ENCODE results near the gene SESN2.

Gene SESN2

GRCh38 chr1:28249013-28249865 lies 10.1 kb upstream of the SESN2 start:
- DNase-seq (ENCODE audit: low read depth) = no peak

- DNase-seq (ENCODE audit: low read depth) = no peak
Observed at GRCh38 chr1:28249866-28250295, 9.4 kb upstream of the SESN2 start.

DNA sequence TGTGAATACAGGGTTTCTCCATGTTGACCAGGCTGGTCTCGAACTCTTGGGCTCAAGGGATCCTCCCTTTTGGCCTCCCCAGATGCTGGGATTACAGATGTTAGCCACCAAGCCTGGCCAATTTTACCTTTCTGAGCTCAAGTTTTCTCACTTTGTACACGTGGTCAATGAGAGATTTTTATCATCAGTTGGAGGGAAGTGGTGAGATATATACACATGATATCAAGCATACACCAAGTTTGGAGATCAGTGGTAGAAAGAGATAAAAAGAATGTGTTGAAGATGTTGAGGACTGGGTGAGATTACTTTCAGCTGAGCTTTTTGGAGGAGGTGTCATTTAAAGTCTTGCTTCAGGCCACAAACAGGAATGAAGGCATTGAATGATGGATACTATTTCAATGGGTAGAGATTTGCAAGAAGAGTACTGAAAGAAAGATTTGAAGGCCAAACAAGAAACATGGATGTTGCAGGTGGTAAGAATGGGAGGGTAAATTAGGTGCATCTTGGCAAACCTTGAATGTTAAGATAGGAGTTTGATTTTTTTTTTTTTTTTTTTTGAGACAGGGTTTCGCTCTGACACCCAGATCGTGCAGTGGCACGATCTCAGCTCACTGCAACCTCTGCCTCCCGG lies 3.0 kb upstream of the SESN2 start:
- DNase-seq (ENCODE audit: low read depth) = no peak

- DNase-seq (ENCODE audit: low read depth) = no peak
Observed at GRCh38 chr1:28257736-28258135, 1.6 kb upstream of the SESN2 start.

DNA sequence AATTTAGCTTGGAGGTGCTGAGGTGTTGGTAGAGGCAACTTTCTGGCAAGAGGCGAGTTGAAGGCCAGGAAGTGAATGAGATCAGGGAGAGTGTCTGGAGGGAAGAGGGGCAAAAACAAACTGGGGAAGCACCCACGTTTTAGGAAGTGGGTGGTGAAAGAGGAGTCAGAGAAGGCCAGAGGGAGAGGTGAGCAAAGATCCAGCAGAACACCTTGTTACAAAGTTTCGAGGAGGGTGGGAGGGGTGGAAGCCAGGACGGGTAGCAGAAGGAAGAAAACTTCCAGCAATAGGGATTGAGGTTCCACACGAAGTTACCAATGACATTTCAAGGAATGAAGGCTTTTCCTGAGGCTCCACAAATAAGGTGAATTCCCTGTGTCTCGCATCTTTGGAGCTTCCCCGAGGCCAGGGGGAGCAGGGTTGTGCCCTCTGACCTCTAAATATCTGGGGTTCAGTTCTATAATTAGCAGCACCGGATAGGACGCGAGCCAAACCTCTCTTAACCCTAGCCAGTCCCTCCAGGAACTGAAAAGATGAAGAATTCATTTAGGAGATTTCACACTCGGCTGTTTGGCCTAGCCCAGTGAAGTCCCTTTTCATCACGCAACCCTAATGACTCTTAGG lies 578 bp upstream of the SESN2 start:
- DNase-seq (ENCODE audit: low read depth) = no peak

- no peak for DNase-seq (ENCODE audit: low read depth)
Observed at GRCh38 chr1:28259934-28260802, 850 bp downstream of the SESN2 start.

DNA sequence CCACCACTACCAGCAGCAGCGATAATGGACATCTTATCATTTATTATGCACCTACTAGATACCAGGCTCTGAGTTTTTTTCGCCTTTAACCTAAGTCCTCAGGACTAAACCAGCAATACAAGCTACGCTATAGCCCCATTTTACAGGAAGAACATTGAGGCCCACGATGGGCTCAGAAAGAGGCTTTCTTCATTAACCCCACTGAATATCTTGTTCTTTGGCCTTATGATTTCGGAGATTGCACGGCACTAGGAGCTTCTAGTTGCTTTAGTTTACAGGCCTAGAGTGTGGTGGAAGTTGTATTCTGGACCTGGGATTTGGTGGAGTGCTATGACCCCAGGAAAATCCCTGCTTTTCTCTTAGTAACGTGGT lies 1.5 kb downstream of the SESN2 start:
- no peak for DNase-seq (ENCODE audit: low read depth)

DNA sequence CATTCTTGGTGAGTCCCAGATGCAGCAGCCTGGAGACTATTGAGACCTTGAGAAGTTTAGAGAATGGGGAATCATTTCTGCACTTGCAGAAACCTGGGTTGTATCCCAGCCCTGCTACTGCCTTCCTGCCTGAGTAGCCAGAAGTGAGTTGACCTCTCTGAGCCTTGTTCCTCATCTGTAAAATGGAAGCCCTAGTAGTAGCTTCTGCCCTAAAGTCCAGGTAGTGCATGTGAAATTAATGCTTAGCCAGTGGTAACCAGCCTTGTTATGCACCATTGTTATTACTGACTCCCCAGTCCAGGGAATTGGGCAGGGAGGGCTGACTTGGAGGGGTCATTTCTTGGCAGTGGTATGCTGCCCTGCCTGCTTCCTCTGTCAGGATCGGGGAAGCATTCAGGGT lies 5.6 kb downstream of the SESN2 start:
- no peak for DNase-seq (ENCODE audit: low read depth)

GRCh38 chr1:28265577-28265976 lies 6.3 kb downstream of the SESN2 start:
- DNase-seq (ENCODE audit: low read depth) = no peak

GRCh38 chr1:28266920-28267322 lies 7.6 kb downstream of the SESN2 start:
- DNase-seq (ENCODE audit: low read depth) = no peak

DNA sequence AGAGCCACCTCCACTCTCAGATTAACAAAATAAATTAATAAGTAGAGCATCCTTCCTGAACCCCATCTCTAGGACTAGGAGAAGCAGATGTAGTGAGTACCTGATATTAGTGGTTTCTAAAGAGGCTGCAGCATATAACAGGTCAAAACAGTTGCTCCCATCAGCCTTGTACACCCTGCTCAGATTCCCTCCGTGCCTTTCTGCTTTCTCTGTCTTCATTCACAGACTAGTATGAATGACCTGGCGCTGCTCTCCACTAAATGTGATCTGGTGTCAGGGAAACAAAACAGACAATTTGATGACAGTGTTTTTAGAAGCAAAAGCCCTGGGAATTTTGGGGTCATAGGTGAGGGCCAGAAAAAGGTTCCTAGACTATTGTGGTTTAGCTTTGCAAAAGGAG lies 8.3 kb downstream of the SESN2 start:
- DNase-seq (ENCODE audit: low read depth) = no peak

- no peak for DNase-seq (ENCODE audit: low read depth)
Observed at GRCh38 chr1:28269529-28269928, 10.2 kb downstream of the SESN2 start.

GRCh38 chr1:28272215-28272852 lies 13.0 kb downstream of the SESN2 start:
- no peak for DNase-seq (ENCODE audit: low read depth)

DNA sequence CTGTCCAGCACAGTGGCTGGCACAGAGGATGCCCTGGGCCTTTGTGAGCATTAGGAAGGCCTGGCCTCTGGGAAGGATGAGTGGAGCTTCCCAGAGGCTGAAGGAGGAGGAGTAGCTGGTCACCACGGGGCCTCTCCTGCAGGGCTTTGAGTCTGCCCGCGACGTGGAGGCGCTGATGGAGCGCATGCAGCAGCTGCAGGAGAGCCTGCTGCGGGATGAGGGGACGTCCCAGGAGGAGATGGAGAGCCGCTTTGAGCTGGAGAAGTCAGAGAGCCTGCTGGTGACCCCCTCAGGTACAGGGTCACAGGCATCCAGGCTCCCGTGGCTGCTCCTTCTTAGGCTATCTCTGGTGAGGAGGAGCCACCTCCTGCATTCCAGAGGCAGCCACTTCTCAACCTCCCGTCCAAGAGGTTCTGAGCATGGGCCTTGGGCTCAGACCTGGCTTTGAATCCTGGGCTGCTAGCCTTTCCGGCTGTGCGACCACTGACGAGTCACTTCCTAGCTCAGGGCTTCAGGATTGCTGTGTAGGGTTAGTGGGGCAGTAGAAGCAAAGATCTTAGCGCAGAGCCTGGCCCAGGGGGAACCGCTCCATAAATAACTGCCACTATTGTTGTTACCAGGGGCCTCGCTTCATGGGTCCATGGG lies 14.0 kb downstream of the SESN2 start:
- DNase-seq (ENCODE audit: low read depth) = no peak

GRCh38 chr1:28278763-28279162 lies 19.4 kb downstream of the SESN2 start:
- no peak for DNase-seq (ENCODE audit: low read depth)

GRCh38 chr1:28279721-28280120 lies 20.4 kb downstream of the SESN2 start:
- DNase-seq (ENCODE audit: low read depth) = no peak

DNA sequence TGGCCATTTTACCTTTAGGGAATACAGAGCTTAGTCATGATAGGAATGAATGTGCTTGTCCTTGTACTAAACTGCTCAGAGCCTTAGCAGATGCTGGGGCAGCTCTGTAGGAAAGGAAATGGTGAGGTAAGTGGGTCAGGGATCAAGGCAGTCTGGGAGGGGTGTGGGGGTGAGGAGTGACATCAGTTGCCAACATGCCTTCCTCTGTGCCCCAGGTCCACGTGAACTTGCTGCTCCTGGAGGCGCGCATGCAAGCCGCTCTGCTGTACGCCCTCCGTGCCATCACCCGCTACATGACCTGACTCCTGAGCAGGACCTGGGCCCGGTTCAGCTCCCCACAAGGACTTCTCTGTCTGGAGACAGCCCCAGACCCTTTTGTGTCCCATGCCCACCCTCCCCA lies 21.2 kb downstream of the SESN2 start:
- no peak for DNase-seq (ENCODE audit: low read depth)

GRCh38 chr1:28280977-28281381 lies 21.7 kb downstream of the SESN2 start:
- no peak for DNase-seq (ENCODE audit: low read depth)

DNA sequence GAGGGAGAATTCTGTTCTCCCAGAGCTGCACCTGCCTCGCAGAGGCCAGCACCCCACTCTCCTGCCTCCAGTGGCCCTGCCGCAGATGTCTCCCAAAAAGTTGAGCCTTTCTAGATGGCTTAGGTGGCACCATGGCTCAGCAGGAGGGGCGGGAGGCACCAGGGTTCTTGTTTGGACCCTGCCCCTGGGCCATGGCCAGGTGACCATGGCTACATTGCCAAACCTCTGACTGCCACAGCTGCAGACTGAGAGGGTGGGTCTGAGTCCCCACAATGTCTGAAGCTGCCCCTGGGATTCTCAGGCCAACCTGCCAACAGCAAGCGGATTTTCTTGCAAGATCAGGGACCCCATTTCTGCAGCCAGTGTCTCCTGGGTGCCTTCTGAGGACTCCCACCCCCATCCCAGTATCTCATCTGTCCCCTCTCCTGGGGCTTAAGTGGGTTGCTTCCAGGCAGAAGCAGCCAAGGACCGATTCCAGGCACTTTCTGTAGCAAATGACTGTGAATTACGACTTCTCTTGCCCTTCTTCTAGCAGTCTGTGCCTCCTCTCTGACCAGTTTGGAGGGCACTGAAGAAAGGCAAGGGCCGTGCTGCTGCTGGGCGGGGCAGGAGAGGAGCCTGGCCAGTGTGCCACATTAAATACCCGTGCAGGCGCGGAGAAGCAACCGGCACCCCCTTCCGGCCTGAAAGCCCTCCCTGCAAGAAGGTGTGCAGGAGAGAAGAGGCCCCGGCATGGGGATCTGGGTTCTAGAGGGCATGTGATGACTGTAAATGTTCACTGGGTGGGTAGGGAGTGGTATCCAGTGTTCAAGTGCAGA lies 22.5 kb downstream of the SESN2 start:
- no peak for DNase-seq (ENCODE audit: low read depth)

Data from activated T-cell treated with anti-CD3 and anti-CD28 coated beads for 24 hours (primary cell).